PC-9 (cell line): ENCODE measurements around the gene SMG9.

Experiments
- CTCF ChIP-seq: fragments of 200-600 bp; sonication (generic); conservative IDR thresholded peaks from 2 replicates; pipeline ENCODE4 v1.6.1; 2017; ENCODE audit warnings: mixed run types, antibody characterized with exemption, mild to moderate bottlenecking, moderate library complexity
- EZH2 ChIP-seq: fragments of 200-600 bp; sonication (generic); IDR thresholded peaks from 2 replicates; pipeline ENCODE4 v1.8.0; 2017; ENCODE audit warnings: antibody characterized with exemption, low read depth

DNA sequence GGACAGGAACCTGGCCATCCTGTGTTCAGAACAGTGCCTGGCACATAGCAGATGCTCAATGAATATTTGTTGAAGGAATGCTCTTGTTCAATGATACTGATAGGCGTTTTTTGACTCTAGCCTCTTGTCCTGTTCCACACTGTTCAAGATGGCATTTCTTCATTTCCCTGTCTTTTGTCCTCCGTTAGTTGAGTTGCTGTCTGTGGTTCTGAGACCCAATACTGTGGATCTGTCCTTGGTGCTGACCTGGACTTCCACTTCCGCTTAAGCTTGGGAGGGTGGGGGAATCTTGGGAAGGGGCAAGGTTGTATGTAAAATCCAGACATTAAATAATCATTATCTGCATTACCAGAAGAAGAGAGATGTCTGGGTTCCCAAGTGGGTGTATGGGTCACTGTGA is 34.3 kb upstream of the SMG9 start:
- TF ChIP-seq CTCF (no peak), EZH2 (no peak)
